SH-SY5Y (cell line): ENCODE measurements around the gene ZNF804B.

Source experiments
- GATA2 ChIP-seq: IDR thresholded peaks from 2 replicates; pipeline ENCODE4 v1.6.1; 2011; ENCODE audit warnings: mild to moderate bottlenecking, low read depth, low read length
- GATA3 ChIP-seq: IDR thresholded peaks from 2 replicates; pipeline ENCODE4 v1.6.1; 2011; ENCODE audit warnings: low read depth, mild to moderate bottlenecking, low read length, moderate library complexity

DNA sequence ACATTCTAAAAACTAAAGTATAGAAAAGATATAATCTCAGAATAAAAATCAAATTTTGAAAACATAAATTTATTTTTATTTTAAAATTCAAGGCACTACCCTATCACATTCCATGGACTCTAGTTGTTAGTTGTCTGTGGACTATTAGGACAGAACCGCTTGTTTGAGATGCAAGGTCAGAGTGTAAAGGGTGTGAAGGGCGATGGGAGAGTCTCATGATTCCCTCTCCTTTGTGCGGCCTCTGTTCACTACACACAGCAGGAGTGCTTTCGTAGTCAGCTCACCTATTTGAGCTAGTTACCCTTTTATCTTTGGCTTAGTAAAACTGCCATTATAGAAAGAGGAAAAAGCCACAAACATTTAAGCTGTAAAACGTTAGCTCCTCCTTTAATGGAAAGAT lies 225.8 kb downstream of the ZNF804B start:
- no peak for TF ChIP-seq GATA3
- TF ChIP-seq GATA2 = no peak
